Ishikawa (cell line): ENCODE measurements around the gene AP5Z1.

ENCODE experiments used
- CEBPB ChIP-seq: IDR thresholded peaks from 2 replicates; pipeline ENCODE4 v1.6.1; 2012
- EP300 ChIP-seq: IDR thresholded peaks from 2 replicates; pipeline ENCODE4 v1.6.1; 2012; ENCODE audit warnings: borderline replicate concordance
- MAX ChIP-seq: IDR thresholded peaks from 2 replicates; pipeline ENCODE4 v1.6.1; 2012
- RAD21 ChIP-seq: IDR thresholded peaks from 2 replicates; pipeline ENCODE4 v1.6.1; 2012; ENCODE audit warnings: low read depth
- TCF12 ChIP-seq: IDR thresholded peaks from 2 replicates; pipeline ENCODE4 v1.6.1; 2012; ENCODE audit warnings: low read depth

- TF ChIP-seq MAX (no peak), RAD21 (no peak), CEBPB (no peak), EP300 (no peak), TCF12 (no peak)
Measured at GRCh38 chr7:4740796-4741195, 34.6 kb upstream of the AP5Z1 start.
